Kidney epithelial cell (primary cell): ENCODE results near the gene MDP1. TPM values are rescaled to one million over a fixed set of nuclear protein-coding genes. Genes with fewer than 3 reads are reported as not detected.

Experiments
- DNase-seq: peaks from one replicate; pipeline ENCODE4 v3.0.0-alpha.2; 2010; ENCODE audit warnings: low read depth
- H3K27me3 ChIP-seq: 2 replicates; pipeline ENCODE4 v1.6.0; 2011; ENCODE audit warnings: low read length; ENCODE audit not compliant: control insufficient read depth, insufficient read depth
- H3K36me3 ChIP-seq: 2 replicates; pipeline ENCODE4 v1.5.1; 2011; ENCODE audit warnings: low read length; ENCODE audit not compliant: control insufficient read depth, insufficient read depth
- H3K4me3 ChIP-seq: 2 replicates; pipeline ENCODE4 v1.5.1; 2011; ENCODE audit warnings: low read depth, mild to moderate bottlenecking, control low read depth, low read length
- total RNA-seq: library from RNA; depleted of rRNA; stranded (reverse); fragments of >200 nt; gene quantifications from 2 replicates; pipeline ENCODE4 v1.2.3, GENCODE V29; 2015
- TF ChIP-seq, protein P1 (sequence below): IDR thresholded peaks from 2 replicates; pipeline ENCODE4 v1.5.1; 2011; ENCODE audit warnings: mild to moderate bottlenecking, moderate library complexity, low read length, control low read depth, inconsistent platforms; ENCODE audit not compliant: insufficient read depth, poor library complexity, severe bottlenecking

MDP1 gene
- total RNA-seq, 1 donor from 2014 or later: 11.8 TPM

DNA sequence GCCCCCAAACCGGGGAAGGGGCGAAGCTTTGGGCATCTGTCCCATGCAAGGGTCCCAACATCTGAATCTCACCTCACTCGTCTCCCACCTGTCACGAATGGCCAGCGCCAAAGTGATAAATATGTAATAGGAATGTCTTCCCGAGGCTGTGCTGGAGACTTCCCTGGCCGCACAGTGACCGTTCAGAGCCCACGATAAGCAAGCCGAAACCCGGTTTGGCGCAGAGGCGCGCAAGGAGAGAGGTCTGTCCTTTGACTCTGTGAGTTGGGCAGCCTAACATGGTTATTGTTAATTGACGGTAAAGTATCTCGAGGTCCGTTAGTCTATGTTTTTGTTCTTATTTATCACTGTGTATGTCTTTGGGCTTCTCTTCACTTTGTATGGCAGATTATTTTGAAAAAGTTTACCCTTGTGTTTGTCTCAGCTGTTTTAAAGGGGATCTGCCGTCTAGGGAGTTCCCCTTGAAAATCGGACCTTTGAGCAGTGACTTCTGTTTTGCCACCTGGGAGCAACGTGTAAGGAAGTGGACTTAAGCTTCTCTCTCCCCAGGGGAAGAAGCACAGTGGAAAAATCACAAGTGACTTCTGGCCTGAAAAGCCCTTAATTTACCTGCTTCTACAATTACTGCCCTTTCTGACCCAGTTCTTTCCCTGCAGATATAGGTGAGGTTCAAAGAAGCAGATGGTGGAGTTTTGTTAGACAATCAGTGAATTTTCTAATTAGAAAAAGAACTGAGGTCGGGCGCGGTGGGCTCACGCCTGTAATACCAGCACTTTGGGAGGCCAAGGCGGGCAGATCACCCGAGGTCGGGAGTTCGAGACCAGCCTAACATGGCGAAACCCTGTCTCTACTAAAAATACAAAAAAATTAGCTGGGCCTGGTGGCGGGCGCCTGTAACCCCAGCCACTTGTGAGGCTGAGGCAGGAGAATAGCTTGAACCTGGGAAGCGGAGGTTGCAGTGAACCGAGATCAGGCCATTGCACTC lies 19.5 kb downstream of the MDP1 start:
- H3K27me3 ChIP-seq: no peaks in the 10 kb centered on the region
- peaks cover 3% of the 10 kb centered on the region for H3K36me3 ChIP-seq
- H3K4me3 ChIP-seq: peak overlapping the region; percentile 92
- no peak for DNase-seq
- TF ChIP-seq, protein P1, sequence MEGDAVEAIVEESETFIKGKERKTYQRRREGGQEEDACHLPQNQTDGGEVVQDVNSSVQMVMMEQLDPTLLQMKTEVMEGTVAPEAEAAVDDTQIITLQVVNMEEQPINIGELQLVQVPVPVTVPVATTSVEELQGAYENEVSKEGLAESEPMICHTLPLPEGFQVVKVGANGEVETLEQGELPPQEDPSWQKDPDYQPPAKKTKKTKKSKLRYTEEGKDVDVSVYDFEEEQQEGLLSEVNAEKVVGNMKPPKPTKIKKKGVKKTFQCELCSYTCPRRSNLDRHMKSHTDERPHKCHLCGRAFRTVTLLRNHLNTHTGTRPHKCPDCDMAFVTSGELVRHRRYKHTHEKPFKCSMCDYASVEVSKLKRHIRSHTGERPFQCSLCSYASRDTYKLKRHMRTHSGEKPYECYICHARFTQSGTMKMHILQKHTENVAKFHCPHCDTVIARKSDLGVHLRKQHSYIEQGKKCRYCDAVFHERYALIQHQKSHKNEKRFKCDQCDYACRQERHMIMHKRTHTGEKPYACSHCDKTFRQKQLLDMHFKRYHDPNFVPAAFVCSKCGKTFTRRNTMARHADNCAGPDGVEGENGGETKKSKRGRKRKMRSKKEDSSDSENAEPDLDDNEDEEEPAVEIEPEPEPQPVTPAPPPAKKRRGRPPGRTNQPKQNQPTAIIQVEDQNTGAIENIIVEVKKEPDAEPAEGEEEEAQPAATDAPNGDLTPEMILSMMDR: no peak

DNA sequence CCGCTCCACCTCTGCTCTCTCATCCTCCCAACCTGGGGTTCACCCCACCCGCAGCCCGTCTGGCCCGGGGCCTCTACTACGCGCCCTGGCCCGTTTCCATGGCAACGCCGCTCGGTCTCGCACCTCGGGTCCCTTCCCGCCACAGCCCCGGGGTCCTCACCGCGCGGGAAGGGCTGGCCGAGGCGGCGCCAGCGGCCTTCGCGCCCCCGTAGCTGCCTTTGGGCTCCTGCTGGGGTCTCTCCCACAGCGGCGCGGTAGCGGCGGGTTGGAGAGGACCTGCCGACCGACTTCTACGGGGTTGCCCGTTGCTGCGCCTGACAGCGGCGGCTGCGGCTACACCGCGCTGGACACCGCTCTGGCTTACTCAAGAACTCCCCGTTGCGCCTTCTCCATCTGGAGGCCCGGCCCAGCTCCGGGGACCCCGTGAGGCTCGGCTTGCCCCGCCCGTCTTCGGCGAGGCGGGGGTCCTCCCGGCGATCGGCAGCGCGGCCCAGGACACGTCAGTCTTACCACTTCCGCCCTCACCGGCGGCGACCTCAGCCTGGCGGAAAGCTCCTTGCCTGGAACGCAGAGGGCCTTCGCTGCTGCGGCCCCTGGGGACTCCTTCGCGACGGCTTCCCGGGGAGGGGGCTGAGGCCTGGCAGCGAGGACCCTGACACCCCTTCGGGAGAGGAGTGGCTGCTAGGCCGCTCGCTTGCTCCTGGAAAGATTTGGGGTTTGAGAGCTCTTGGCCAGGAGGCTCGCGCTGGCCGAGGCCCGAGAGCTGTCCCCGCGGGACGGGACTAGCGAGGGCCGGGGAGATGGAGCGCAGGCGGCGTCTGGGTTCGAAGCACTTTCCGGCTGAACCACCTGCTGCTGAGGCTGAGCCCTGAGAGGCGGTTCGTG lies 20.4 kb downstream of the MDP1 start, which contains the start of gene TM9SF1:
TM9SF1 (minus strand) TSS at position 256 of the 885 bp plus-strand sequence. CDS start 422 bp downstream, outside the sequence.
- DNase-seq: peak; percentile 48
- Histone ChIP-seq H3K4me3 (peak within 1 kb of the TSS; percentile 92), H3K36me3 (peaks cover 3% of the 10 kb centered on the region), H3K27me3 (no peaks in the 10 kb centered on the region)
- TF ChIP-seq, protein P1: no peak

DNA sequence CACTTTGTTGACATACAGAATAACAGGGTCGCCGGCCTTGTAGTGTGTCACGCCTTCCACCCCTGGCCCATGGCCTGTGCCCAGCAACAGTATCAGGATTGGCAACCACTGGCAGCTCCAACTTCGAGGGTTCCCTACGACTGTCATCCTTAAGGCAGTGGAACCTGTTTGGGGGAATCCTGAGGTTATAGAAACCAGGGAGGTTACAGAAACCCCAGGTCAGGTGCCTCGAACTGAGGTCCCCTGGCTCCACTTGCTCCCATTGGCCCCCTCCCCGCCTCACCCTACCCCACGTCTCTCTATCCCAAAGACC lies 21.0 kb downstream of the MDP1 start:
- H3K4me3 ChIP-seq: peak overlapping the region; percentile 92
- TF ChIP-seq, protein P1: no peak
- peaks cover 3% of the 10 kb centered on the region for H3K36me3 ChIP-seq
- no peaks in the 10 kb centered on the region for H3K27me3 ChIP-seq
- DNase-seq: no peak

DNA sequence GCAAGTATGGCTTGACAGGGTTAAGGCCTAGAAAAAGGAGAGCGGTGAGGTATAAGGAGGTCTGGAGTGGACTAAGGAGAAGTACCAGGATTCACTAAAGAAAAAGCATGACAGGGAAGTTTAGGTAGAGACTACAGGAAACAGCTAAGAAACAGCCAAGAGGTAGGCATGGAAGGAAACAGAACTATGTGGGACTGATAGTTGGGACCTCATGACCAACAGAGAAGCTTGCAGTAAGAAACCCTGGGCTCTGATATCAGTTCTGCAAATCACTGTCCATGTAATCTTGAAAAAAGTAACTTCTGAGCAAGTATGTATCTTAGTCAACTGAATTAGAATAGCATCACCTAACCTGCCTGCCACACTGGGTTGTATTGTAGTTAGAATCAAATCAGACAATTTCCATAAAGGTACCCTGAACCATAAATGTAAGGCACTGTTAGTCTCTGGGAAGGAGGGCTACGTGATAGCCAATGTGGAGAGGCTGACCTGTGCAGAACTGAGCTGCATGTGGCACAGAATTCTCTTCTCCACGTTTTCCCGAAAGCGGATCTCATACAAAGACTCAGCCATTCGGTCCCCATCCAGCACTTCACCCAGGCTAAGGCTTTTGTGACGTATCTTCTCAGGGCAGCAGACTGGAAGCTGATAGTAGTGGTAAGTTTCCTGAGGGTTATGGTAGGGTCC lies 21.5 kb downstream of the MDP1 start:
- TF ChIP-seq, protein P1: no peak
- peaks cover 3% of the 10 kb centered on the region for H3K36me3 ChIP-seq
- DNase-seq: no peak

DNA sequence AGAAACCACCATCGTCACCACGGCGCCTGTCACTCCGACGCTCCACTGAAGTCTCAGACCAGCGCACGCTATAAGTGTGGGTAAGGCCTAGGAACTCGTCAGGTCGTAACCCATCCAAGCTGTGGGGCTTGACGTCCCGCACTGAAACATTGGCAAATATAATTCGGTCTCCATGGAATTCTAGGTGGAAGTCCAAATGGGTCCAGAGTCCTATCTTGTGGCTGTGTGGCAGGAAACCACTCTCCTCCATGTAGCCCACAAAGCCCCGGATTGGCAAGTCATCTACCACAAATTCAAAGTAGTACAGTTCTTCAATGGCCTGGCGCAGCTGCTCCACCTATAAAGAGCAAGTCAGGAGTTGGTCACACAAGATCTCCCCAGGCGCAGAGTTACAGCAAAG lies 22.9 kb downstream of the MDP1 start:
- no peak for DNase-seq
- H3K4me3 ChIP-seq: no peak overlapping the region
- TF ChIP-seq, protein P1: no peak
- H3K27me3 ChIP-seq: no peaks in the 10 kb centered on the region
- peaks cover 3% of the 10 kb centered on the region for H3K36me3 ChIP-seq

More for the DNA sequence above, 21.5 kb downstream of the MDP1 start:
- peak overlapping the region; percentile 92 for H3K4me3 ChIP-seq
- H3K27me3 ChIP-seq: no peaks in the 10 kb centered on the region
